NCI-H345 treated with DMSO at 0.1 percent for 48 hours (cell line): ENCODE measurements around the gene C1orf146.
"Not testable (repeated sequence)": the region's sequence is repeated elsewhere in the genome, so short reads cannot be mapped to it uniquely, and the experiment has no call there.

Source experiments
- DNase-seq: peaks from one replicate; lab custom pipeline; 2025; ENCODE audit not compliant: unreplicated experiment; lab: John Stamatoyannopoulos, UW

The C1orf146 gene

GRCh38 chr1:92273039-92273438 is 55.3 kb downstream of the C1orf146 start:
- no peak for DNase-seq

DNA sequence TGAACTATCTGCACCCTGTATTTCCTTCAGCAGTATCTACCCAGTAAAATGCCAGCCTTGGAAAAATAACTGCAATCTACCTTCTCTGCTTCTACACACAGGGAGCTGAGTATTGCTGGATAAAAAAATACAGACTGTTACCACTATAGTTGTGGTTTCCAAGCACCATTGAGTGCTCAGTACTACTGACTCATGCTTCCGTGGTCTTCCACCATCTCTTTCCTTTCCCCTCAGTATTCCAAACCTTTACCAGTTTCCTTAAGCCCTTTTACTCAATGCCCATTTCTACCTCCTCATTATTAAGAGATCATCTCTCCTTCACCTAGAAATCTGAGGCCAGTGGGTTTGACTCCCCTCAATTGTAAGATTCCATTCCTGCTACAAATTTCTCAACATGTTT is 57.2 kb downstream of the C1orf146 start:
- no peak for DNase-seq

DNA sequence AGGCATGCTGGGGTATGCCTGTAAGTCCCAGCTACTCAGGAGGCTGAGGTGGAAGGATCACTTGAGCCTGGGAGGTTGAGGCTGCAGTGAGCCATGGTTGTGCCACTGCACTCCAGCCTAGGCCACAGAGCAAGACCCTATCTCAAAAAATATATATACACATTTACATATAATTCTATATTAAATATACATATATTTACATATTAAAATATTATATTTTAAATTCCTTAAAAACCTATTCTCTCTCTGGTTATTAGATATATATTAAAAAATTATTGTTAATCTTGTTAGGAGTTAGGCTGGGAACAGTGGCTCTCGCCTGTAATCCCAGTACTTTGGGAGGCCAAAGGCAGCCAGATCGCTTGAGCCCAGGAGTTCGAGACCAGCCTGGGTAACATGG is 58.4 kb downstream of the C1orf146 start:
- no peak for DNase-seq

DNA sequence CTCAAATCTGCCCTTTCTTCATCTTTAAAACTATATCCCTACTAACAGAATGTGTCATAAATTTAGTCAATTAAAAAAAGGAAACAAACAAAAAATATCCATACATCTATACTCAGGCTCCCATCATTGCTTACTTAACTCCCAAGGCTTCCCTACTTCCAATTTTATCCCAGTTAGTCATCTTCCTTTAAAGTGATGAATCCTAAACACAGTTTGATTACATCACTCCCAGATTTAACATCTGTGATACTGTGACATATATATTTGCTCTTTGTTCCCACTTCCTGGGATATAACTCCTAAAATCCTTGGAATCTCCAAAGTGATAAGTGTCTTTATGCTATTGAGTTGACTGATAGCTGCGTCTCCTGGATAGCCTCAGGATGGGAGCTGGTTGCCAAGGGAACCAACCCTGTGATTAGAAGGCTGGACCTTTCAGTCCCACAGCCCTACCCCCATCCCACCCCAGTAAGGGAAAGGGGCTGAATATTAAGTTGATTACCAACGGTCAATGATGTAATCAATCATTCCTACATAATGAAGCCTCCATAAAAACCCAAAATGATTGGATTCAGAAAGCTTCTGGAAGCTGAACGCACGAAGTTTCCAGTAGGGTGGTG is 59.5 kb downstream of the C1orf146 start:
- DNase-seq: no peak

- DNase-seq: not testable (repeated sequence)
Measured at GRCh38 chr1:92279781-92280180, 62.1 kb downstream of the C1orf146 start.

GRCh38 chr1:92281411-92281810 is 63.7 kb downstream of the C1orf146 start:
- DNase-seq: not testable (repeated sequence)

GRCh38 chr1:92291372-92291999 is 73.8 kb downstream of the C1orf146 start:
- DNase-seq: no peak
